Testis (tissue), 2 donors: ENCODE data around the gene CRYBB2.

Source experiments
- POLR2A ChIP-seq: fragments of 450-650 bp; IDR thresholded peaks from one replicate; pipeline ENCODE4 v1.6.1; 2017; ENCODE audit warnings: antibody characterized with exemption, mild to moderate bottlenecking, moderate library complexity
- TF ChIP-seq, protein P1 (sequence below), 3 experiments: fragments of 450-650 bp in 2 of 3; fragments of 200-600 bp in 1 of 3; sonication (generic) in 1 of 3; IDR thresholded peaks; one replicate each; pipeline ENCODE4 v1.5.1; 2016 to 2019; ENCODE audit warnings: antibody characterized with exemption in 3 of 3, mild to moderate bottlenecking in 2 of 3, moderate library complexity in 1 of 3

DNA sequence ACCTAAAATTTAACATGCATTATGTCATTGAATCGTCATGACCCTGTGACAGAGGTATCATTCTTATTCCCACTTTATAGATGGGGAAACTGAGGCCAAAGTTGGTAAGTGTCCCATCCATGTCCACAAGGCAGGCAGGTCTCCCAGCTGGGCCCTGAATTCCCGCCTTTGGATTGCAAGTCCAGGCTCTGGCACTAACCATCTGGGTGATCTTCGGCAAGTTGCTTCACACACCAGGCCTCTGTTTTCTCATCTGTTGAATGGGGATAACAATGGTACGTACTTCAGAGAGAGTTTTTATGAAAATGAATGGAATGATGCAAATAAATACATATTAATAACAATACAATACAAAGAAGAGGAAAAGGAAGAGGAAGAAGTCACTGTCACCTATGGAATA, 16.4 kb upstream of the CRYBB2 start:
- TF ChIP-seq, protein P1, sequence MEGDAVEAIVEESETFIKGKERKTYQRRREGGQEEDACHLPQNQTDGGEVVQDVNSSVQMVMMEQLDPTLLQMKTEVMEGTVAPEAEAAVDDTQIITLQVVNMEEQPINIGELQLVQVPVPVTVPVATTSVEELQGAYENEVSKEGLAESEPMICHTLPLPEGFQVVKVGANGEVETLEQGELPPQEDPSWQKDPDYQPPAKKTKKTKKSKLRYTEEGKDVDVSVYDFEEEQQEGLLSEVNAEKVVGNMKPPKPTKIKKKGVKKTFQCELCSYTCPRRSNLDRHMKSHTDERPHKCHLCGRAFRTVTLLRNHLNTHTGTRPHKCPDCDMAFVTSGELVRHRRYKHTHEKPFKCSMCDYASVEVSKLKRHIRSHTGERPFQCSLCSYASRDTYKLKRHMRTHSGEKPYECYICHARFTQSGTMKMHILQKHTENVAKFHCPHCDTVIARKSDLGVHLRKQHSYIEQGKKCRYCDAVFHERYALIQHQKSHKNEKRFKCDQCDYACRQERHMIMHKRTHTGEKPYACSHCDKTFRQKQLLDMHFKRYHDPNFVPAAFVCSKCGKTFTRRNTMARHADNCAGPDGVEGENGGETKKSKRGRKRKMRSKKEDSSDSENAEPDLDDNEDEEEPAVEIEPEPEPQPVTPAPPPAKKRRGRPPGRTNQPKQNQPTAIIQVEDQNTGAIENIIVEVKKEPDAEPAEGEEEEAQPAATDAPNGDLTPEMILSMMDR (IDR thresholded peaks at IDR 0.05): no peak
- no peak for TF ChIP-seq POLR2A
